GM21737 (cell line): ENCODE results near the gene PKIG.

ENCODE experiments used
- ATAC-seq: cut with Tn5 transposase; IDR thresholded peaks from one replicate; pipeline ENCODE4 v1.9.1; 2021; ENCODE audit warnings: mild to moderate bottlenecking, moderate library complexity; ENCODE audit not compliant: unreplicated experiment

PKIG gene

DNA sequence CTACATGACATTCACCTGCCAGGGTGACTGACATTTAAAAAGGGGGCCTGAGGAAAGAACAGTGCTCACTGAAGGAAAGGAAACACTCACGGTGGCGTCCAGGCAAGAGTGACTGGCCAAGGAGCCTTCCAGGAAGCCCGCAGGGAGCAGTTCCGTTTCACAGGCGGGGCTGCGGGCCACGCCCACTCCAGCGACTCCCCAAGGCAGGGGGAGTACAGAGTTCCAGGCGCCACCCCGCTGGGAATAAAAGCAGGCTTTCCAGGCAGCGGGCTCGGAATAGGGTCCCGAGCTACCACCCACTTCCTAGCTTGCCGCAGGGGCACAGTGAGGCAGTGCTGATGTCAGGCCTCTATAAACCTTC is 34.2 kb downstream of the PKIG start:
- no peak for ATAC-seq

DNA sequence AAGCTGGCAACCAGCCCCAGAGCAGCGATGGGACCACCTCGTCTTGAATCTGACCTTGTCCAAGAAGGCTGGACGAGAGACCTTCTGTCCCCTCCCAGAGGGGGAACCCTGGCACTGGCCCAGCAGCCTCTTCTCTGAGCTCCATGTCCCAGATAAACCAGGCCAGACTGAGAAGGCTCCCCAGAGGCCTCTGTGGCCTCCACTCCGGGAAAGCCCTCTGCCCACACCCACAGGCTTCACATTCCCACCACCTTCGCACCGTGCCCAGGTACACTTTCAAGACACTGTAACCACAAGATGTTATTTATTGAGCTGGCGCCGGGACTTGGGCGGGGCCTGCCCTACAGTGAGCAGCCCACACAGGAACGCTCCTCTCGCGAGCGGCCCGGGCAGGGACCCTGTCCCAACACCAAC is 35.9 kb downstream of the PKIG start:
- ATAC-seq = no peak

DNA sequence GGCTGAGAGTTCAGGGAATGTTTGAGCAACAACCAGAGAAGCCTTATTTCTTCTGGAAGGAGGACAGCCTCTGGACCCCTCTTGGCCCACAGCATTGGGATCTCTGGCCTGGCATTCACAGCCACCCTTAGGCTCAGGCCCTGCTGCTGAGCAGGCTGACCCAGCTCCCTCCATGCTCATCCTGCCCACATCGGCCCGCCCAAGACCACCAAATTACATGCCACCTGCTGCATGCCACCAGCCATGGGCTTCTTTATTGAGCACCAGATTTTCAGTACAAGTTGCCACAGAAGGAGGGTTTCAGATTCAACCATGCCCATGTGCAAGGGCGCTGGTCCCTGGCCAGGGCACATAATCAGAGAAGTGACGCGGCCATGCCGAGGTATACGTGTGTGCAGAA is 36.9 kb downstream of the PKIG start:
- no peak for ATAC-seq

DNA sequence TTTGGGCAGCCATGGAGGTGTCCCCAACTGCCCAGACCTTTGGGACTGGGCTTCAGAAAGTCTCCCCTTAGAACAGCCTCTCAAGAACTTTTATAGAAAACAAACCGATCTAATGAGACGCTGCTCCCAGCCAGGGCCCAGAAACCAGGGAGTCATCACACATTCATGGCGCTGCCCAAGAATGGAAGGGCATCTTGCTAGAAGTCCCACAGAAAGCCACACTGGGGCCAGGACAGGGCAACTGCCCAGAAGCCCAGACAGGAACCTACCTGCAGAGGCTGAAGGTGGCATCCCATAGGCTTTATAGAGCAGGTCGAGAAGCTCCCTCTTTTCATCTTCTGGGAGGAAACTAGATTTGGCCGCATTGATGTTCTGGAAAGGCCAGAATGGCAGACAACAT is 37.7 kb downstream of the PKIG start:
- no peak for ATAC-seq

DNA sequence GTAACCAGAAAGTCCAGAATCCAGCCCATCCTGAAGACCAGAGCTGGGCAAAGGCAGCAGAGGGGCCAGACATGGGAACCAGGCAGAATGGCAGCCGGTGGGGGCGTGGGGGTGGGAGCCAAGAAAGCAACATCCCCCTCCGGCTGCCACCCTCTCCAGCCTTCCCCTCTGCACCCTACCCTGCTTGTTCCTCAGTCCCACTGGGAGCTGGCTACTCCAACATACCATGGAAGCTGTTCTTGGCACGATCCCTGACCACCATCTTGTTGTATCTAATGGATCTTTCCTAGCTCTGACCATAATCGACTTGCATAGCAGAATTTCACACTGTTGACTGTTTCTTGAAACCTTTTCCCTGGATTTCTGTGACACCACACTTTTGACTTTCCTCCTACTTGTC is 38.9 kb downstream of the PKIG start:
- no peak for ATAC-seq

DNA sequence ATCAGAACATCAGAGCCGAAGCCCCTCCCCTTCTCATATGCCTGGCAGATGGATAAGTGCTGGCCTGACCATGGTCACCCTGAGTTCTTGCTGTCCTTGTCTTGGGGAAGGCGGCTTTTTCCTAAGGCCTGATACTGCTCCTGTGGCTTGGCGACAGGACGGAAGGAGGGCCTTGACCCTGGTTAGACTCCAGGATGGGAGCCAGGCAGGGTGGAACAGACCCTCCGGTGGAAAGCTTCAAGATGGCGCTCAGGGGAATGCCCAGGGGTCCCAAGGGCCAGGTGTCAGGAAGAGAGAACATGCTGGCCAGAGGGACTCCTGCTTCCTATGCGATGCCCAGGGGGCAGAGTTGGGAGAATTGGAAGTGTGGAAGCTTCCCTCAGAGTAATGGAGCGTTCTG is 39.6 kb downstream of the PKIG start:
- ATAC-seq = no peak

DNA sequence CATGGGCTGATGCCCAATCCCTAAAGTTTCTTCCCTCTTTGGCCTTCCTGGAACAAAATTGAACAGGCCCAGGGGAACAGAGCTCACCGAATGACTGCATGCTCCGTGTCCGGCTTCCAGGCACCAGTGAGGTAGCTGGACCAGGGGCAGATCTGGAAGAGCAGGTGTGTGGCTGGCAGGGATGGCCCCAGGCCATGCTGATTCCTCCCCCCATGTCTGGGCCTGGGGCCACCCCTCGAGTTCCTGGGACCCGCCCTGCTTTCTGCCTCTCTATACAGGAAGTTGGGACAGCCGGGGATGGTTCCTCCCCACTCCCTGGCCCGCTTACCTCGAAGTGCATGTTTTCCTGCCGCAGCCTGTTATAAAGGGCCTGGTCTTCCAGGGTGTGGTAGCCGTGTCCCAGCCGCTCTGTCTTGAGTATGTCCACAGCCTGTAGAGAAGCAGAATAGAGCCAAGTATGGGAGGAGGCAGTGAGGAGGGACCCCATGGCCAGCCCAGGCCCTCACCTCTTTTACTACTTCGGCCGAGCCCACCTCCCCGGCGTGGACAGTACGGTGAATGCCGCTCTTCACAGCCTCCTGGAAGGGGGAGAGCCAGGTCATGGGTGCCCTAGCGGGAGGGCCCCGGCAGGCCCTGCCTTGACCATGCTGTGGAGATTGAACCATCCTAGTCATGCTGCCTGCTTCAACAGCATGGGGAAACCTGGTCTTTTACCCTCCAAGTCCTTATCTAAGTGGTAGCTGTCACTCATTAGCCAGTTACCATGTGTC is 40.3 kb downstream of the PKIG start:
- no peak for ATAC-seq

DNA sequence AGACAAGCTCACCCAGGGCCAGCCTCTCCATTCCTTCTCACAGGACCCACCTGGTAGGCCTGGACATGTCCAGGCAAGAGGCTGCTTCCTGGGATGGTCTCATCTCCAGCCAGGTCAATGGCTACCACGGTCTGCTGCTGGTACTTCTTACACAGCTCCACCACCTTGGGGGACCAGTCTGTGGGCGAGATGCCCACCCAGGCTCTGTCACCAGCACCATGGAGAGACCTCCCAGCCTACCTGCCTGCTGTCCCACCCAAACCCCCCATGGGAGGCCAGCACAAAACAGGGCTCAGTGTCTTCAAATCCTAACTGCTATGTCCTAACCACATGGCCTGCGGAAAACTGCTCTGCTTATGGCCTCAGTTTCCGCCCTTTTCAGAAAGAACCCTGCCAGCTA is 41.8 kb downstream of the PKIG start:
- no peak for ATAC-seq

DNA sequence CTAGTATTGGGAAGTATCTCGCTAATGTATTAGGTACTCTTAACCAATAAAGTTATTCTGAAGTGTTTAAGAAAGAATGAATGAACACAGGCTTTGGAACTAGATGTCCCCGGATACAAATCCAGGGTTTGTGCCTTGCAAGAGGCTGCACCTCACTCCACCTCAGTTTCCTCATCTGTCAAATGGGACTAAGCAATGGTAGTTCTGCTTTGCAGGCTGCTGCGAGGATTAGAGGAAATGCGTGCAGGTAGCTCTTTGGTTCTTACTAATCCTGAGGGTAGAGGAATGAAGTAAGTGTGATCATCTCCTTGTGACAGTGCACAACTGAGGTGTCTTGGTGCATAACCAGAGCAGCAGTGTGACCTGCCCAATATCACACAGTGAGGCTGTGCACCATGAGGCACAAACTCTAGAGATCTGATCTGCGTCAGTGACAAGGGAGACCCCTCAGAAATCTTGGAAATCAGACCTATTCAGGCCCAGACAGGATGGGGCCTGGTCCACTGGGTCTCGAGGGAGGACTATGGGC is 42.4 kb downstream of the PKIG start:
- ATAC-seq = no peak

DNA sequence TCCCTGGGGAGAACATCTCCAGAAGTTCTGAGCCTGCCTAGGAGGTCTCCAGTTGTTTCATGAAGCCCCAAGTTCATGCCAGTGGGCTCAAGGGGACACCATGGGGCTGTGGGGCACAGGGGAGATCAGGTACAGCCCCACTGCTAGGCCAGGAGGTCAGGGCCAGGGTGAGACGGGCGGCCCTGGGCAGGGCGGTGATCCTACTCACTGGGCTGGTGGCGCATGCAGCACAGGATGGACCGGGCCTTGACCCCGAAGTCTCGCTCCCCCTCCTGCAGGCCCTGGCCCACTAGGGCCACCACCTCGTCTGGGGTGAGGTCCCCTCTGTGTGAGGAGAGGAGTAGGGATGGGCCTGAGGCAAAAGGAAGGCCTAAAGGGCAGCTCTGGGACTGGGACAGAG is 43.0 kb downstream of the PKIG start:
- no peak for ATAC-seq

DNA sequence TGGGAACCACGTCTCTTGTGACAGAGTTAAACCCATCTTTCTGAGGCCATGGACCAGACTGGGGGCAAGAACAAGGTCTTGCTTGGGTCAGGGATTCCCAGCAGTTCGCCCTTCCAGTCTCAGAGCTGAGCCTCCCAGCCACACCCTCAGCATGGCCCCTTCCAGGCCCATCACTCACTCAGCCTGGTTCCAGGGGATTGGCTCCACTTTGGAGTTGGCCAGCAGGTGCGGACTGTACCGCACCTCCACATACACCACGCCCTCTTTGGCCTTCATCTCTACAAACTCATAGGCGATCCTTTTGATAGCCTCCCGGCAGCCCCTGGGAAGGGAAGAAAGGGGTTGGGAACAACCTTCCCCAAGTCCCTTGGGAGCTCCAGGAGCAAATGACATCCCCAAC is 43.9 kb downstream of the PKIG start:
- ATAC-seq = no peak

DNA sequence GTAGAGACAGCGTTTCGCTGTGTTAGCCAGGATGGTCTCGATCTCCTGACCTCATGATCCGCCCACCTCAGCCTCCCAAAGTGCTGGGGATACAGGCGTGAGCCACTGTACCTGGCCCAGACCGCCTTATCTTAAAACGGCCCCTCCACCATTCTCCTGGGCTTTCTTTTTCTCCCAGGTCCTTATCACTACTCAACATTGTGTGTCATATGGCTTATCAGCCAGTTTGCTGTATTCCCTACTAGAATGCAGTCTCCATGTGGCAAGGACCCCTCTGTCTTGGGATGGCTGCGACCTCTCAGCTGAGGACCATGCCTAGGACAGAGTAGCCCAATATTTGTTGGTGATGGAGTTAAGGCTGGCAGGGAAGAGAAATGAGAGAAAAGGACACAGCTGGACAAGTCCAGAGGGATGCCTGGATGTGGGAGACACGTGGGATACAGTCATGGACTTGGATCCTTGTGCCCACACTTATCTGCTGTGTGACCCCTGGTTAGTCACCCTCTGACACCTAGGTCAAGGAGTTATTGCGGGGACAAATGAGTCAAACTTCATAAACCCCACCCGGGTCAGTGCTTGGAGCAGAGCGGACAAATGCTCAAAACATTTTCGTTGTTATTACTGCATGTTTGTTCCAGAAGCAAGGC is 45.1 kb downstream of the PKIG start:
- no peak for ATAC-seq

DNA sequence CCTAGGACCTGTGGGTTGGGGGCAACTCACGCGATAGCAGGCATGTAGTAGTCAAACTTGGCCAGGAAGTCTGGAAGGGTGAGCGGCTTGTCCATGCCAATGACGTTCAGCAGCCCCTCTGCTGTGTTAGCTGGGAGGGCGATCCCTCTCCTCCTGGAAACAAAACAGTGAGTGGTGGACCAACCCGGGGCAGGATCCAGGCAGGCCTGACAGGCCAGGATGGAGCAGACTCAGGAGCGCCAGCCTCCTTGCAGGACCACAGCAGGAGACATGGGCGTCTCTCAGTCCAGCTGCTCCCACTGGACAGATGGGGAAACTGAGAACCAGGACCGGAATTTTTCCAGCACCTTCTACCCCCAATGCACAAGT is 46.6 kb downstream of the PKIG start:
- ATAC-seq = no peak

DNA sequence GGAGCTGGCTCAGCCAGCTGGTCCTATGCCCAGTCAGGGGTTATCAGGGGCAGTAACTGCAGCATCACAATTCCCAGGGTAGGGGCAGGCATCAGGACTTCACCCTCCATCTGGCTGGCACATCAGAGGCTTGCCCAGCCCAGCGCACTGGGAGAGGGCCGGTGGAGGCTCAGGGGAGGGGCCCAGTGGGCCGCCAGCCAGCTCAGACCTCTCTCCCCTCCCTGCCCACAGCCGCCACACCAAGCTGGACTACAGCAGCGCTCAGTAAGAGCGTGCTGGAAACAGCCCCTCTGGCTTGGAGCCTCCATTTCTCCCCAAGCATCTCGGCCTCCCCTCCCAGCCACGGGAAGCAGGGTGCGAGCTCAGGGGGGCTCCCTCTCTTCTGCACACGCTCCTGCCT is 47.2 kb downstream of the PKIG start:
- ATAC-seq = no peak

DNA sequence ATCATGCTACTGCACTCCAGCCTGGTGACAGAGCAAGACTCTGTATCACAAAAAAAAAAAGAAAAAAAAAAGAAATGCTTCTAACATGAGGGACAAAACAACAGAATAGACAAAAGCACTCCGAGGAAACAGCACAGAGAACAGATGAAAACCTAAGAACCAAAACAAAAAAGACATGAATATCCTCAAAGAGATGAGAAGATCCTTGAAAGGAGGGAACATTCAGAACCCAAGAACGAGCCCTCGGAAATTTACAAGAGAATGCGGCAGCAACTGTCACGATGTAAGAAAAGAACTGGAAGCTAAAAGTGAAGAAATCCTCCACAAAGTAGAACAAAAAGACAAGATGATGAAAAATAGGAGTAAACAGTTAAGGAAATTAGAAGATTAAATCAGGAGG is 47.9 kb downstream of the PKIG start:
- ATAC-seq = no peak

DNA sequence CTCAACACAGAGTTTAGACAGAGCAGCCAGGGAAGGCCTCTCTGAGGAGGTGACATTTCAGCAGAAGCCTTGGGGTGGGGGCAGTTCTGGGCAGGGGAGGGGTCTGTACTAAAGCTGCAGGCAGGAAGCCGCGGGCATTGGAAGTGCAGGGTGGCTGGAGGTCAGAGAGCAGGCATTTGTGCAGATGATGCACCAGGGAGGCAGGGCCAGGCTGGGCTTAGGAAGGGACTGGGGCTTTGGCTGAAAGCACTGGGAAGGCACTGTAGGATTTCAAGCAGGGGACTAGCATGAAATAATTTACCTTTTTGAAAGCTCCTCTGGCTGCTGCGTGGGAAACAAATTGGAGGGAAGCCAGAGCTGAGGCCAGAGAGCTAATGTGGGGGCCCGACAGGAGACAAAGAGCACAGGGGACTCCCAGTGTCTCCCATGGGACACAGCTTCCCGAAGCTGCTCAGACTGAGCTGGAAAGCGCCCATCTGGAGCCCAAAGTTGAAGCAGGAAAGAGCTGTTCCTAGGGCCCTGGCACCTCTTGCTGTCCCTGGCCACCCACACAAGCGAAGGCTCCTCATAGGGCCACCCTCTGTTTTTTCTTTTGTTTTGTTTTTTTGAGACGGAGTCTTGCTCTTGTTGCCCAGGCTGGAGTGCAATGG is 49.8 kb downstream of the PKIG start:
- ATAC-seq = no peak

DNA sequence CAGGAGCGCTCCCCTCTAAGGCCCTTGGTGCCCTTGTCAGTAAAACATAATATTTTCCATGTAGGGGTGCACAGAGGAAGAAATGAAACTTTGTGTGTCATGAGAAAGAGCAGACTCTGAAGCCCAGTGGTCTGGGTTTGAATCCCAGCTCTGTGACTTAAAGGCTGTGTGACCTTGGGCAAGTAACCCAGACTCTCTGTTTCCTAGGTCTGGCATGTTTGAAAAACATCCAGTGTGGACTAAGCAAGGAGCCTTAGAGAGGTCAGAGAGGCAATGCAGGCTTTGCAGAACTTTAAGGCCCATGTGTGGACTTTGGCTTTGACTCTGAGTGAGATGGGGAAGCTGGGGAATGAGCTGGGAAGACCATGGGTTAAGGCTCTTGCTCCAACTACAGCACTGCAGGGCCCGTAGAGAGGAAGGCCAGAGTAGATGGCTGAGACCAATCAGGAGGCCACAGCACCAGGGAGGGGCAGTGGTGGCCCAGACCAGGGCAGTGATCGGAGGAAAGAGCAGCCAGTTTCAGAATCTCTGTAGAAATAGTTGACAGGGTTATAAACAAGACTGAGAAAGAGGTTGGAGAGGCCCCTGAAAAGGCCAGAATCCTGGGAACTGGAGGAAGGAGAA is 50.9 kb downstream of the PKIG start:
- no peak for ATAC-seq

DNA sequence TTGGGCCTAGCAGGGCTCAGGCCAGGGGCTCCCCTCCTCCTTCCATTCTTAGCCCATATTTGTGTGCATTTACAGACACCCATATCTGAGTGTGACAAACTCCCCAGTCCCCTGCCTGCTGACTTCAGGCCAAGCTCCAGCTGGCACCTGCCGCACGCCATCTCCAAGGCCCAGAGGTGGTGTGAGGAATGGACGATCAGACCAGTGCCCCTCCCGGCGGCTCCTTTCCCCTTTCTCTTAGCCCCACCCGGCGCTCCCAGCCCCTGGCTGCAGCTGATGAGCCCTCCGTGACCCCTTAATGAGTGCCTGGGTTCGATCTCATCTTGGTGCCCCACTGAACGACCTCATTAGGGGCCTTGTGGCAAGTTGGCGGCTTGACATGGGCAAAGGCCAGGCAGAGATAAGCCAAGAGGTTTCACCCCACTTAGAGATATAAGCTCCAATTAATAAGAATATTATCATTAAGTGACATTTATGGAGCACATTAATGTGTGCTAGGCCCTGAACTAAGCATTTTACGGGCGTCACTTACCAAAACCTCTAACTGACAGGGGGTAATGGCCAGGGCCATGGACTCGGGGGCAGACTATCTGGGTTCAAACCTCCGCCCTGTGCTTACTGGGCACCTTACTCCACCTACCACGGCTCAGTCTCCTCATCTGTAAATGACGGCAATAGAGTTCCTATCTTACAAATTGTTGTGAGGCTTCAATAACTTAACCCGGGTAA is 51.7 kb downstream of the PKIG start:
- no peak for ATAC-seq

DNA sequence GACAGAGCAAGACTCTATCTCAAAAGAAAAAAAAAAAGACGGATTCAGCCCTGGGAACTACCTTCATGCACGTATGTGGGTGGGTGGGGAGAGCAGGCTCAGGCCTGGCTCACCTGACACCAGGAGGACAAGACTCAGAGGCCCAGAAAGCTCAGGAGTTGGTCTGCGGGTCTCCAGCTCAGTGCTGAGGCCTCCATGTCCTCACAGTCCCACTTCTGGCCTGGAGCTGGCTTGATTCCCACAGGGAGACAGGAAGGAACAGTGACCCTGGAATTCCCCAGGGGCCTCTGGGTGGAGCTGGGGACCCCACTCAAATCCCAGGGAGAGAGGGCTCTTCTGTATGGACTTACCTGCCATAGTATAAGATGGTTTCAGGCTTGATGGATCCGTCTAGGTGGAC is 53.5 kb downstream of the PKIG start:
- no peak for ATAC-seq

DNA sequence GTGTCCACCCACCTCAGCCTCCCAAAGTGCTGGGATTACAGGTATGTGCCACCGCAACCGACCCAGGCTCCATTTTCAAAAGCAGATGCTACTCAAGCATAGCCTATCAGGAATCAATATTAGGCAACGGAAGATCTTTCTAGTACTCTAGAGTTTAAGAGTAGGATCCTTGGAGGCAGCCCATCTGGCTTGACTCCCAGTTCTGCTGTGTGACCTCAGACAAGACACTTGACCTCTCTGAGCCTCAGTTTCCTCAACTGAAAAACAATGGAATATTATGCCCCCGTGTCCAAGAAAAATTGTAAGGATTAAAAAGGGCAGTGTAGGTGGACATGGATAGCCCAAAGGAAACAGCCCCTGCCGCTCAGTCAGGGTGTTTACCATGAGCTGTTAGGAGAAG is 54.7 kb downstream of the PKIG start:
- no peak for ATAC-seq
